Tongue (tissue), 2 donors: ENCODE data around the gene PPM1M. TPM values are rescaled to one million over a fixed set of nuclear protein-coding genes. Genes with fewer than 3 reads are reported as not detected.

Source experiments
- DNase-seq: peaks from one replicate; pipeline ENCODE4 v3.0.0-alpha.2; 2015
- total RNA-seq: library from RNA; depleted of rRNA; stranded (reverse); fragments of >200 nt; gene quantifications from one replicate; pipeline ENCODE4 v1.2.3, GENCODE V29; 2014

PPM1M gene
- total RNA-seq, 1 donor from 2014 or later: 9.9 TPM

GRCh38 chr3:52216585-52217408, 28.8 kb upstream of the PPM1M start:
- peak; percentile 96 for DNase-seq

- DNase-seq: no peak
Measured at GRCh38 chr3:52217409-52217805, 28.2 kb upstream of the PPM1M start.

- no peak for DNase-seq
Measured at GRCh38 chr3:52218026-52218425, 27.5 kb upstream of the PPM1M start.

GRCh38 chr3:52218454-52218853, 27.1 kb upstream of the PPM1M start:
- no peak for DNase-seq

- DNase-seq: no peak
Measured at GRCh38 chr3:52218937-52219650, 26.5 kb upstream of the PPM1M start.

- peak; percentile 91 for DNase-seq
Measured at GRCh38 chr3:52220380-52221026, 25.1 kb upstream of the PPM1M start.

- no peak for DNase-seq
Measured at GRCh38 chr3:52221141-52221562, 24.4 kb upstream of the PPM1M start.

- no peak for DNase-seq
Measured at GRCh38 chr3:52221563-52222318, 23.8 kb upstream of the PPM1M start.

GRCh38 chr3:52222319-52223221, 23.0 kb upstream of the PPM1M start:
- no peak for DNase-seq

GRCh38 chr3:52223449-52224408, 21.8 kb upstream of the PPM1M start:
- DNase-seq: no peak

GRCh38 chr3:52225452-52226228, 19.9 kb upstream of the PPM1M start, which contains the start of gene TLR9:
TLR9 (minus strand) TSS chr3:52225645; CDS start chr3:52225529, 116 bp downstream.
- no peak for DNase-seq

- no peak for DNase-seq
Measured at GRCh38 chr3:52226229-52226817, 19.2 kb upstream of the PPM1M start.

- no peak for DNase-seq
Measured at GRCh38 chr3:52227117-52227516, 18.4 kb upstream of the PPM1M start.

- DNase-seq: no peak
Measured at GRCh38 chr3:52227766-52228165, 17.8 kb upstream of the PPM1M start.

- DNase-seq: no peak
Measured at GRCh38 chr3:52228266-52228665, 17.3 kb upstream of the PPM1M start.

GRCh38 chr3:52228751-52229291, 16.7 kb upstream of the PPM1M start:
- no peak for DNase-seq

GRCh38 chr3:52229656-52230055, 15.9 kb upstream of the PPM1M start:
- no peak for DNase-seq

GRCh38 chr3:52230461-52230860, 15.1 kb upstream of the PPM1M start:
- no peak for DNase-seq
